Endometrial microvascular endothelial cells (primary cell): ENCODE data around the gene UNC119B. TPM values are rescaled to one million over a fixed set of nuclear protein-coding genes. Genes with fewer than 3 reads are reported as not detected.

ENCODE experiments used
- in situ Hi-C: cut with HindIII; loops from 2 replicates; pipeline ENCODE4 v1.10.0; 2017; ENCODE audit warnings: low sequenced_read_pairs, low pct_unique_long_range_greater_than_20kb; ENCODE audit errors: inconsistent ontology term
- total RNA-seq: library from RNA; depleted of rRNA; stranded (reverse); fragments of >200 nt; gene quantifications from one replicate; pipeline ENCODE4 v1.2.3, GENCODE V29; 2015; ENCODE audit errors: inconsistent ontology term

Gene UNC119B
- total RNA-seq, 1 donor from 2014 or later = 25.8 TPM

DNA sequence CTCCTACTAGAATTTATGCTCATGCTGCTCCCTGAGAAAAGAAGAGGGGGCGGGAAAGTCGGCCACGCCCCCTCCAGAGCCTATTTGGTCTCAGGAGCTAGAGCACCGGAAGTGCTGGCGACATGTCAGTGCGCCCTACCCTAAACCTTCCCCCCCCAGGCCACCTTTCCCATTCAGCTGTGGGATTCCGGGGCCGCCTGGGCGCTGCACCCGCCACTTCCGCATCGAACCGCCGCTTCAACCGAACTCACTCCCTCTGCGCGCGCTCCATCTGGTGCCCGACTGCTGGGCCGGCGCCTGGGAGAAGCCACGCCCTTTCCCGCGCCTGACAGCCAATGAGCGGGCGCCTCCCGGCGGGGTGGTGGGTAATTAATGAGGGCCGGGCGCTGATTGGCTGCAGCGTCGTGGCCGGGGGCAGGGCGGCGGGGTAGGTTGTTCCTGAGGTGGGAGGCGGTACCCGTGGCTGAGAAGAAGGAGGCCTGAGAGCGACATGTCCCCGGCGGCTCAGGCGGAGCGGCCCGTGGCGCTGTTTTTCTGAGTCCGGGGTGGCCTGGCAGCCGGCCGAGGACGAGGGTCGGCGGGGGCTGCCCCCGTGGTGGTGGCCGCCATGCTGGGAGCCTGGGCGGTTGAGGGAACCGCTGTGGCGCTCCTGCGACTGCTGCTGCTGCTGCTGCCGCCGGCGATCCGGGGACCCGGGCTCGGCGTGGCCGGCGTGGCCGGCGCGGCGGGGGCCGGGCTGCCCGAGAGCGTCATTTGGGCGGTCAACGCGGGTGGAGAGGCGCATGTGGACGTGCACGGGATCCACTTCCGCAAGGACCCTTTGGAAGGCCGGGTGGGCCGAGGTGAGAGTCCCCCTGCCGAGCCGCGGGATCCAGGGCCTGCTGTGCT is 23.3 kb upstream of the UNC119B start, which contains the start of gene MLEC:
TSS of gene MLEC (plus strand) at position 460 of the 888 bp plus-strand sequence. CDS start at position 608, 148 bp downstream.
- in situ Hi-C loops = no loop called here

DNA sequence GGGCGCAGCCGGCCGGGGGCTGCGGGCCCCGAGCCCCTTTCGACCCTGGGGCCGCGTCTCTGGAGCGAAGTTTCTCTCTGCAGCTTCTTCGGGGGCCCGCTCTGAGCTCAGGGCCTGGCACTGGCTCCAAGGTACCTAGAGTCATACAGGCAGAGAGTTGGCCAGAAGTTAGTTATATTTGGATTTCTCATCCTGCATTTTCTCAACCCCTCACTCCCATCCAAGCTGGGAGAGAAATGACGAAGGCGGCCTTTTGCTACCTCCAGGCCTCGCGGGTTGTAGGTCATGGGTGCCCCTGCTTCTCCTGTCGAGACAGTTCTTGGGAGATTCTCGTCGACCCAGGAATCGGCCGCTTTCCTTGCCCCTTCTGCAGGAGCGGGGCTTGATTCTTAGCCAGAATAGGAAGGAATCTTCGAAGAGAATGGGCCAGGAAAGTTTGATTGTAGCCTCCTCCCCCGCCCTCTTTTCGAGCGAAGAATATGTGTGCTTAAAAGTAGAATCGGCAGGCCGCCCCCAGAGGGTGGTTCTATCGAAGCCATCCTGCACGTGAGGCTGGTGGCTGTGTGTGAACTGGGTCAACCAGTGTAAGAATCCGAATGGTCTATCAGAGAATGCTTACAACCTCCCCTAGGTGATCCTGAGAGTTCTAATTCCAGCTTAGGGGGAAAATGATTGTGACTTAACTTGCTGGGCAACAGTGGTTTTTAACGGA is 22.5 kb upstream of the UNC119B start:
- in situ Hi-C loops = no loop called here

DNA sequence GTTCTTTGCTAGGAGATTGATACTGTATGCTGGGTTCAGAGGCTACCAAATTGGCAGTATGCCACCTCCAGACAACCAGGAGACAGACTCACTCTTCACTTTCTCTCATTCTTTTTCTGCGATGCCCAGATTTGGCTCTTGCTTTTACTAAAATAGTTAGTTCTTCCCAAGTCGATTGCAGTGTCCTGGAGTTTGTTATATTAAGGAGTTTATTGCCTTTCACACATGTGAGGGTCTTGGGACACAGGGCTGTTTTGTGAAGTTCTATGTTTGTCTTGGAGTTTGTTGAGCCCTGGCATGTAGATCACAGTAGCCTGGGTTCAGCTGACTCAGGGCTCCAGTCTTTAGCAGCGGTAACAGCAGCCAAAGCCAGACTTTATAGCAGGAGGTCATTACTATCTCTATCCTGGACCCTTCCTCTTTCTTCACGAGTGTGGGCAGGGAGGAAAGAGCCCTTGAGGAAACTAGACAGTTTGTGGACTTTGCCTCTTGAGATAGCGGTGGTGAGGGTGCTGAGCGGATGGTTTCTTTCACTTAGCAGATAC is 21.7 kb upstream of the UNC119B start:
- in situ Hi-C loops = no loop called here

DNA sequence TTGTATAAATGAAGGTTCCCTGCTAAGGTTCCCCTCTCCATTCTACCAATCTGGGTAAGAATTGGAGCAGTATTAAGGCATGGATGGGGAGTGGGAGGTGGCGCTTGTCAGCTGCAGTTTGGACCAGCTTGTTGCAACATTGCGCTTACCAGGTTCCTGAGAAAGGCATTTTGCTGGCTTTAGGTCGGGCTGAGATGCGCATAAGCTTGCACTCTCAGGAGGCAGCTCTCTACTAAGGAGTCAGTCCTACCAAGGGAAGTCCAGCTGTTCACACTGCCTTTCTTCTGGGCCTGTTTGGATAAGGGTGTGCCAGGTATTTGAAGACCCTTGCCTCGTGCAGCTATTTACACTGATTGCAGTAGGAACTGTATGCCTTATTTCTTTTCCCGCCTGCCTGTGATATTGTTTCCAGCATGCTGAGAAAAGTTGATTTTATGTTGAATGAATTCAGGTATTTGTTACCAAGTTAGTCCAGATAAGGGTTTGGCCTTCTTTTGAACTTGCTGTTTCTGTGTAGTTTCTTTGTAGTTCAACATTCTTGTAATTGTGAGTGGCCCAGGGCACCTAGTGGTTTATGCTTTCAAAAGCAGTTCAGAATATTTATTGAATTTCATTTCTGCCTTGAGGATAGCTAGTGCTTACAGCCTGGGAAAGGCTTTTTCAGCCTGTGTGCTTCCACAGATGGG is 20.7 kb upstream of the UNC119B start:
- in situ Hi-C loops = no loop called here

DNA sequence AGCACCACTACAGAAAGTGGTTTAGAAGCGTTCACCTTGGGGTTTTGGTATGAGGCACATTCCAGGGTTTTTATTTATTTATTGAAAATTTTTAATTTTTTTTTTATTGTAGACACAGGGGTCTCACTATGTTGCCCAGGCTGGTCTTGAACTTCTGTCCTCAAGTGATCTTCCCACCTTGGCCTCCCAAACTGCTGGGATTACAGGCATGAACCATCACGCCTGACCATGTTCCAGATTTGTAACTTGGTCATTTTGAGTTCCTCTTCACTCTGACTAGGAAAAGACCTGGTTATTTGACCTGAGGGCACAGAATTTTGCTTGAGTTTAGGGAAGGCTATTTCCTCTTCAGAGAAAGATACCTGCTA is 20.2 kb upstream of the UNC119B start:
- in situ Hi-C loops = no loop called here

DNA sequence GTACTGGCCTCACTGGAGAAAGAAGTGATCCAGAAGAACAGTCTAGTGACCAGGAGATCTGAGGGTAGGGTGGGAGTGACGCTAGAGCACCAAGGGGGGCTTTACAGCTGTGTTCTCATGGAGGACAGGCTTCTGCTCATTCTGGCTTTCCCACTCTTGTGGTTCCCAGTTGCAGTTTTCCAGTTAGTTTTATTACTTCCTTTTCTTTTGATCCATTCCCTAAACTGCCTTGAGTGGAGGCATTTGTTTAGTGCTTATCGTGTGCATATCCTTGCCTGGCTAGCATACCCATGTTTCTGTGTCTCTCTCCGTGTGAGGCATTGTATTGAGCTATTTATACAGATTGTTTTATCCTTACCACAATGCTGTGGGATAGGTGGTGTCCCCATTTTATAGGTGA is 19.3 kb upstream of the UNC119B start:
- in situ Hi-C loops = no loop called here

DNA sequence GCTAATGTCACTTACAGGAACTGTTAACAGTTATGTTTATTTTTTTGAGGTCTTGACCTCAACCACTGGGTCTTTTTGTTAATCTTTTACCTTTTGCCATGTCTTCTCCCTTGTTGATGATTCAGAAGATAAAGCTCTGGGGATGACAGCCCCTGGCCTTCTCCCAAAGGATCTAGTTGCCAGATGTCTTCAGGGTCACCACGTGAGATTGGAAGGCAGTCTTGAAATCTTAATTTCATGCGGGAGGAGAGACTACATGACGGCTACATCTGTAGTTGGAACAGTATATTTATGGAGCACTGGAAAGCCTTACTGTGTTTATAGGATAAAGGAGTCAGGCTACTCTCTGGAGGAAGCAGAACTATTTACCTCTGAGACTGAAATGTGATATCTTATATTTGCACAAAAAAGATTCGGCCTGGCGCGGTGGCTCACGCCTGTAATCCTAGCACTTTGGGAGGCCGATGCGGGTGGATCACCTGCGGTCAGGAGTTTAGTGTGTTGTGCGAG is 17.7 kb upstream of the UNC119B start:
- in situ Hi-C loops = no loop called here

DNA sequence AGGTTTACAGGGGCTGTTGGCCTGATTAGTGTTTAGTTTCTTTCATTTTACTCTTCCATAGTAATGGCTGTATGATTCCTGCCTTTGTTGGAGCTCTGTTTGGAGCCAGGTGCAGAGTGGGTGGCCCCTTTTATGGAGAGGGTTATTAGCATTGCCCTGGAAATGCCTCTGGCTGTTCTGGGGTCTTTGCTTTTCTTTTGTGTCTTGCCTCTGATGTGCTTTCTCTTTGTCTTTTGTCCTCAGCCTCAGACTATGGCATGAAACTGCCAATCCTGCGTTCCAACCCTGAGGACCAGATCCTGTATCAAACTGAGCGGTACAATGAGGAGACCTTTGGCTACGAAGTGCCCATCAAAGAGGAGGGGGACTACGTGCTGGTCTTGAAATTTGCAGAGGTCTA is 16.4 kb upstream of the UNC119B start:
- in situ Hi-C loops = no loop called here

DNA sequence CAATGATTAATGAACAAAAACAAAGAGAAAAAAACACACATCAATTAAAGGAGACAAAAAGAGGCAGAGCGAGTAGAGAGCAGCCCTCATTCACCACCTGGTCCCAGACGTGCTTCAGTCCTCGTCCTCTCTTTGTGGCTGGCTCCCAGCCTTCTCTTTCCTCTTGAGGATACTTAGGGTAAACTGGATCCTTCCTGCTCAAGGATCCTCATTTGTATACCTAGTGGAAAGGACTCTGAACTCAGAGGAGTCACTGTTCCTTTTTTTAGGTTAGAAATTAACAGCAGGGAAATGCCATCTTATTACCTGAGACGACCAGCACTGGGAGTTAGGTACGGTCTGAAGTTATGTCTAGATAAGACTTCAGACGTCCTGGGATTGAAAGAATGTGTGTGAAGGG is 13.6 kb upstream of the UNC119B start:
- in situ Hi-C loops = no loop called here

DNA sequence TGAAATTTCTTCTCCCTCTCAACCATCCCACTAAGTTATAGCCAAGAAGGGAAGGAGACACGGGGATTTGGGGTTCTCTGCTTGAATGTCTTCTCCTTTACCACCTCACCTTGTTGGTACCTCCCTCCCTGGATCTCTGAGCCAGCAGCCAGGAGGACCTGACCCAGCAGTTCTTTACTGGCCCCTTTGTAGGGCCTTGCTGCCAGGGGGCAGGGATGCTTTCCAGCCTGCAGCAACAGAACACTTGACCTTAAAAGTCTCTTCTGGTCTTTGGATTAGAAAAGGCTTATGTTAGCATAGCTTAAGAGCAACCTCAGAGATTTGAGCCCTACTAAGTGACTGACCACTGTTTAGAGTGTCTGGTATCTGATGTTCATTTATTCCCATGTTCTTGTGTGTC is 12.9 kb upstream of the UNC119B start:
- in situ Hi-C loops = no loop called here

DNA sequence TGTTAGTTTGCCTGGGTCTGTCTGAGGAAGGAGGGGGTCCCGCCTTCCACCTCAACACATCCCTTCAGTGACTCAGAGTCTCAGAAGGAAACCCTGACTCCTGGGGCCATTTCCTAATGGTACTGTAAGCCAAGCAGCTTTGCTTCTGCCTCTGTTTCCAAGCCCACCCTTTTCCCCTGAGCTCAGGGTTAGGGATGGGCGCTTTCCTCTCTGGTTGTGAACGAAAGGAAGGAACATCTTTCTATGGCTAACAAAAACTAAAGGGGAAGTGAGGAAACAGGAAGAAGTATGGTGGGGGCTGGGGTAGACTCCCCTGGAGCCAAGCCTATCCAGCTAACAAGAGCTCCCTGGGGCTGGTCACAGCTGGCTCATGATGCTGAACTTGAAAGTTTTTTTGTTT is 11.6 kb upstream of the UNC119B start:
- in situ Hi-C loops = no loop called here

DNA sequence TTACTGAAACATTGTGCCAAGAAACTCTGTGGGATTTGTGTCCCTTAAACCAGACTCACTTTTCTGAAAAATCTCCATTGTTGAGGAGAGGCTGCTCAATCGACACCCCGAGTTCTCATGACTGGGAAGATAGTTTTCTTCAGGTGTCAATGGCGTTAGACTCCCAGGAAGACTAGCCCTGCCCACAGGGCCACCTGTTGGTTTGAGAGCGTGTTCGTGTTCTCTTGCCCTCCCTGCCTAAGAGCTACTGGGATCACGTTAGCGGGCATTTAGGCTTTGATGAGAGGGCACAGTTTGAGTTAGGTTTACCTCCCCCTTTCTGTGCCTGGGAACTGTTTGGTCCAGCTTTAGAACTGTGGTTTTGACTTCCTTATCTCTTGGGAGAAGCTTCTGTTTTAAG is 10.7 kb upstream of the UNC119B start:
- in situ Hi-C loops = no loop called here

DNA sequence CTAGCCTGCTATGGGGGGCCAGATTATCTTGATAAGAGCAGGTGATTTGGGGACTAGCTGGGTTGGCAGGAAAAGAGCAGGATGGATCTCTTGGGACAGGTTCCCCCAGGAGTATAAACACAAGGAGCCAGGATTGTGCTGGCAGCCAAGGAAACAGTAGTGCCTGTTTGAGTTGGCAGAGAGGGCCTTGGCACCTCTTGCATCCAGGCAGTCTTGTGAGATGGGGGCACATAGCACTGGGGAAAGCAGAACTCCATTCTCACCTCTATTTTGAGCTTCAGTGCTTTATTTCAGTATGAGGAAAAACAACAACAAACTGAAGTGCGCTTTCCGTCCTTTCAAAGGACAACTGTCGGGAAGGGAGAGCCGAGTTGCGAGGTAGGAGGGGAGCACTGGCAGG is 9.4 kb upstream of the UNC119B start:
- in situ Hi-C loops = no loop called here

DNA sequence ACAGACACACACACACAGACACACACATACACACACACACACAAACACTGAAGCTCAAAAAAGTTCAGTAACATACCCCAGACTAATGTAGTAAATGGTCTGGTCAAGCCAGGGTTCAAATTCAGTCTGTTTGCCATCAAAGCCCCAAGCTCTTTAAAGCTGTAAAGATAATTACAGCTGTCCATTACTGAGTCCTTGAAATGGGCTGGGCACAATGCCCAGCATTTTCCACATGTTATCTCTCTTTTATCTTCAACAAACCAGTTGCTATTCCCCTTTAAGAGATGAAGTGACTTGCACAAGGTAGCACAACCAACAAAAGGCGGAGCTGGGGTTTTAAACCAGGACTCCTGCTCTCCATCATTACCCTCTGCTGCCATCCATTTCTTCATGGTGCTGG is 7.6 kb upstream of the UNC119B start:
- in situ Hi-C loops = no loop called here

DNA sequence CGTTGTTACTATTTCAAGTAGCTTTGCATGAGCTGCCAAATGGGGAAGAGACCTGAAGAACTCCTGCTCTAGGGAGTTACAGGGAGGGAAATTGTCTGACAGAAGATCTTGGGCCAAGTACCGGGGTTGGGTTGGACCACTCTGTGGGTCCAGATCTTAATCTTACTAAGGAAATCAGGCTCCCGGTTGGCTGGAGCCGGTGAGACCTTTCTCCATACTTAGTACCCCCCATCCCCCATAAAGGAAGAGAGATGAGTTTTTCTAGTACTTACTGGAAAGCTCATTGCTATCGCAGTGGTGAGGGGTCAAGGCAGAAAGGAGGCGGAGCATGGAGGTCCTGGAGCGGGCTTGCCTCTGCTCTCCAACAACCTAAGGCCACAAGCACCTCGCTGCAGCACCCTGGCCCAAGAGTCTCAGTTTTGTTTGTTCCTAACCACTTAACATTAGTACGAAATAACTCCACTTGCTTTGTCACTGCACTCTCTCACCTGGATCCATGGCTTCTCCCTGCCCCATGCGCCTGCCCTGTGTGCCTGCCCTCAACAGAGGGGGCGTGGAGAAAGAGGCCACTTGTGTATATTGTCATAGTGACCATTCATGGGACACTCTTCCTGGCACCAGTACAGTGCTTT is 6.8 kb upstream of the UNC119B start:
- in situ Hi-C loops = no loop called here

DNA sequence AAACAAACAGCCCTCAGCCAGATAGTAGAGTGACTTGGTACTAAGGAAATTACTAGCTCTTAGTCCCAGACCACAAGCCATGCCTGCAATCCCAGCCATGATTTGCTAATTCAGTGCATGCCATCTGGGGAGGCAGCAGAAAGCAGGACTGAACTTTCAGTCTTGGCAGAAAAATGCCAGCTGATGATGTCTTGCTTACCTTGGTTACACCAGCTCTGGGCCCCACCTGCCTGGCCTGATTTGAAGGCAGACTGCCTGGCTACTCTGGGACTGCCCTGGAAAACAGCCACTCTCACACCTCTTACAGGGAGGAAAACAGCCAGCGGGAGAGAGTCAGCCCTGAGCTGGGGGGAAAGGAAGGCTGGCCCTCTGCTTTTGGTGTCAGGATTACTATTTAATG is 4.6 kb upstream of the UNC119B start:
- in situ Hi-C loops = no loop called here

DNA sequence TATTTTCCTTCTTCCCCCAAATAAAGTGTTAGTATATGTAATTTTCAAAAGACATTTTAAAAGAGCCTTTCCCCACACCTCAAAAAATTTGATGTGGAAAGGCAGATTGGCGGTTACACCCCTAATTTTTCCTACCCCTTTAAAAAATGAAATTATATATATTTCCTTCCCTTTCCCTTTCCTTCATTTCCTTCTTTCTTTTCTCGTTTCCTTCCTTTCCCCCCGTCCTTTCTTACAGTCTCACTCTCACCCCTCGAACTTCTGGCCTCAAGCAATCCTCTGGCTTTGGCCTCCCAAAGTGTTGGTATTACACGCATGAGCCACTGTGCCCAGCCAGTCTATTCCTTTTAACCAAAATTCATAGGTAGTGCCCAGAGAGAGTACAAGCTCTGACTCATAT is 4.2 kb upstream of the UNC119B start:
- in situ Hi-C loops = no loop called here

DNA sequence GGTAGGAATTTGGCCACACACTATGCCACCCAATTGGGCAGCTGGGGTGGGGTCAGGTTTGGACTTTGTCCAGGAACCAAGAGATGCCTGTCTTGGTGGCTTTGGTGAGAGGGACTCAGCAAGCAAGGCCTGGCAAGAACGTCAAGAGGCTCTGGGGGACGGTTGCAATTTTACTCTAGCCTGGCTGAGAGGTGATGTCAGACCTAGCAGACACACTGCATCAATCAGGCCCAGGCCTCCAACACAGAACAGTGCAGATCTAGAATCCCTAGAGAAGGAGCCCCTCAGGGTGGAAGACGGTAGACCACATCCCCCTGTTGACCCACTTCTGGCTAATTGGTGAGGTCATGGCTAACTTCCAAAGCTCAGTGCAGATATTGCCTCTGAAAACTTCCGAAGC is 1.6 kb upstream of the UNC119B start:
- in situ Hi-C loops = no loop called here

DNA sequence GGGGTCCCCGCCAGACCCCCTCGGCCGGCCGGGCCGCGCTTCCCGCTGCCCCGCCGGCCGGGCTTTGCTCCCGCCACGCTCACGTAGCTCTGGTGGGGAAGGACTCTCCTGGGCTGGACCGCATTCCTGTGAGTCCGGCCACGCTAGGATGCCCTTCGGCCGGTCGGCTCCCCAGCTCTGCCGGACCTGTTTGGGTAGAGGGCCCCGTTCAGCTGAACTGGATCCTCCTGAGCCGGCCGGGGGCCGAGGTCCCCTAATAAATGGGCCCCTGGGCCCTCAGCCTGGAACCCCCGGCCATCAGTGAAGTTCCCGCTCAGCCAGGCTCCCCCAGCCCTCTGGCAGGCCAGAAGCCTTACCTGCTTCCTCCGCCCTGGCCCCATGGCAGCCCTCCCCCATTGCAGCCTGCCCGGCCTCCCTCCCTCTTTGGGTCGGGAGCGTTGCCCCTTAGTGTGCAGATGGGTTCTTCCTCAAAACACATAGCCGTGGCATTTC is 593 bp downstream of the UNC119B start:
- in situ Hi-C loops = loop anchor here (10.0 kb wide), 1 partner anchor 126 kb away; the partner anchor contains the start of gene POP5
